Suprapubic skin (tissue), 4 donors: Measurements from ENCODE around the gene MEF2C.

Experiments
- EP300 ChIP-seq: sonication (generic); formaldehyde crosslinking; IDR thresholded peaks from one replicate; pipeline ENCODE4 v1.6.1; 2017; ENCODE audit warnings: antibody characterized with exemption
- POLR2AphosphoS5 ChIP-seq, 3 donors: sonication (generic); formaldehyde crosslinking; IDR thresholded peaks; one replicate each; pipeline ENCODE4 v1.6.1; 2017; ENCODE audit warnings: antibody characterized with exemption in 3 of 3
- TF ChIP-seq, protein P1 (sequence below), 2 donors: fragments of 200-600 bp in 1 of 2; fragments of 450-650 bp in 1 of 2; sonication (generic) in 1 of 2; IDR thresholded peaks; one replicate each; pipeline ENCODE4 v1.5.1; 2016 to 2019; ENCODE audit warnings: antibody characterized with exemption in 2 of 2, mild to moderate bottlenecking in 1 of 2, moderate library complexity in 1 of 2

DNA sequence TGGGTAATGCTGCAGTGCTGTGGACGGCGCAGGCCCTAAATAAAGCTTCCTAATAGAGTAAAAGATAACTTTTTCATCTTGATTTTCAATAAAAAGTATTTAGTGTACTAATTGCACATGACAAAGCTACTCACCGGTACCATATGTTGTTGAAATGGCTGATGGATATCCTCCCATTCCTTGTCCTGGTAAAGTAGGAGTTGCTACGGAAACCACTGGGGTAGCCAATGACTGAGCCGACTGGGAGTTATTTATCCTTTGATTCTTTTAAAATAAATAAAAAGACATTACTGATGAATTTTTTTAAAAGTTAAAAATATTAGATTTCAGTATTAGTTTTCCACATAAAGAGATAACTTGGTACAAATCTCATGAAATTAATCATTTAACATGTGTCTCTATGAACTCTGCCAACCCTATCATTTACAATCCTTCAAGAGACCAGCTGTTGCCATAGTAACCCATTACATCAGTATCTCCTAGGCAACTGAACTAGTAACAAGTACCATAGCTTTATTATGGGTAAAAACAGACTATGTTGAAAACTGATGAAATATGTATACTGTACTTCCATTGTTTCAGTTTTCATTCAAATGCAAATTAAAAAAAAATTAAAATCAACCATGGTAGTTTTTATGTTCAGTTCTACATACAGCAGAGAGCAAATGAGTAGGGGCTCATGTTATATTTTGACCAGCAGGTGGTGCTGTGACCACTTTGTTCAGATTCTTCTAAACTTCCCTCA, 153.7 kb downstream of the MEF2C start:
- no peak for TF ChIP-seq EP300
- no peak for TF ChIP-seq POLR2AphosphoS5 (IDR thresholded peaks at IDR 0.05)
- TF ChIP-seq, protein P1, sequence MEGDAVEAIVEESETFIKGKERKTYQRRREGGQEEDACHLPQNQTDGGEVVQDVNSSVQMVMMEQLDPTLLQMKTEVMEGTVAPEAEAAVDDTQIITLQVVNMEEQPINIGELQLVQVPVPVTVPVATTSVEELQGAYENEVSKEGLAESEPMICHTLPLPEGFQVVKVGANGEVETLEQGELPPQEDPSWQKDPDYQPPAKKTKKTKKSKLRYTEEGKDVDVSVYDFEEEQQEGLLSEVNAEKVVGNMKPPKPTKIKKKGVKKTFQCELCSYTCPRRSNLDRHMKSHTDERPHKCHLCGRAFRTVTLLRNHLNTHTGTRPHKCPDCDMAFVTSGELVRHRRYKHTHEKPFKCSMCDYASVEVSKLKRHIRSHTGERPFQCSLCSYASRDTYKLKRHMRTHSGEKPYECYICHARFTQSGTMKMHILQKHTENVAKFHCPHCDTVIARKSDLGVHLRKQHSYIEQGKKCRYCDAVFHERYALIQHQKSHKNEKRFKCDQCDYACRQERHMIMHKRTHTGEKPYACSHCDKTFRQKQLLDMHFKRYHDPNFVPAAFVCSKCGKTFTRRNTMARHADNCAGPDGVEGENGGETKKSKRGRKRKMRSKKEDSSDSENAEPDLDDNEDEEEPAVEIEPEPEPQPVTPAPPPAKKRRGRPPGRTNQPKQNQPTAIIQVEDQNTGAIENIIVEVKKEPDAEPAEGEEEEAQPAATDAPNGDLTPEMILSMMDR (IDR thresholded peaks at IDR 0.05): peak; percentile 60 to 71
